Activated CD4-positive, alpha-beta T cell treated with anti-CD3 and anti-CD28 coated beads, Interleukin-10, Interleukin-2, amounts not matched to agents 100 ng/mL and 50 ng/mL, durations not matched to agents 16 hours and 8 hours (primary cell): ENCODE results near the gene RELA.
A peak's percentile ranks its signal among the peaks of the same experiment; 100 is the strongest.
"Not testable (repeated sequence)": the region's sequence is repeated elsewhere in the genome, so short reads cannot be mapped to it uniquely, and the experiment has no call there.

ENCODE experiments used
- DNase-seq: peaks from one replicate; pipeline ENCODE4 v3.0.0-alpha.2; 2020

RELA gene

DNA sequence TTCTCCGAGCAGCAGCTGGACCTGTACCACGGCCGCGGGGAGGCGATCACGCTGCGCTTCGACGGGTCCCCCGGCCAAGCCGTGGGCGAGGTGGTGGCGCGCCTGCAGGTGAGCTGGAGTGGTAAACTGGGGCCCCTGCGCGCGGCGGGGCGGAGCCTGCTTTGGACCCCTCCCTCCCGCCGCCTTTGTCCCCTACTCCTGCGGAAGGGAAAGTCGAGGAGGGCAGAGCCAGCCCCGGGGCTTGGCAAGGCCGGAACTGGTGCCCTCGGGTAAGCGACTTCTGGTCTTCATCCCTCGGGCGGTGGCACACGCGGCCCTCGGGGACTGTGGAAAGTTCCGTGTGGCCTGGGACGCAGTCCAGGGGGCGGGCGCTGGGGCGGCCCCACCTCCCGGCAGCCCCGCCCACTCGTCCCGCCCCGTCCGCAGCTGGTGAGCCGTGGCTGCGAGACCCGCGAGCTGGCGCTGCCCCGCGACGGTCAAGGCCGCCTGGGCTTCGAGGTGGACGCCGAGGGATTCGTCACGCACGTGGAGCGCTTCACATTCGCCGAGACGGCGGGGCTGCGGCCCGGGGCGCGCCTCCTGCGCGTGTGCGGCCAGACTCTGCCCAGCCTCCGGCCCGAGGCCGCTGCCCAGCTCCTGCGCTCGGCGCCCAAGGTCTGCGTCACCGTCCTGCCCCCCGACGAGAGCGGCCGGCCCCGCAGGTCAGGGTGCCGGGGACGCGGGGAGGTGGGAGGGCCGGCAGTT is 15.6 kb downstream of the RELA start:
- no peak for DNase-seq

DNA sequence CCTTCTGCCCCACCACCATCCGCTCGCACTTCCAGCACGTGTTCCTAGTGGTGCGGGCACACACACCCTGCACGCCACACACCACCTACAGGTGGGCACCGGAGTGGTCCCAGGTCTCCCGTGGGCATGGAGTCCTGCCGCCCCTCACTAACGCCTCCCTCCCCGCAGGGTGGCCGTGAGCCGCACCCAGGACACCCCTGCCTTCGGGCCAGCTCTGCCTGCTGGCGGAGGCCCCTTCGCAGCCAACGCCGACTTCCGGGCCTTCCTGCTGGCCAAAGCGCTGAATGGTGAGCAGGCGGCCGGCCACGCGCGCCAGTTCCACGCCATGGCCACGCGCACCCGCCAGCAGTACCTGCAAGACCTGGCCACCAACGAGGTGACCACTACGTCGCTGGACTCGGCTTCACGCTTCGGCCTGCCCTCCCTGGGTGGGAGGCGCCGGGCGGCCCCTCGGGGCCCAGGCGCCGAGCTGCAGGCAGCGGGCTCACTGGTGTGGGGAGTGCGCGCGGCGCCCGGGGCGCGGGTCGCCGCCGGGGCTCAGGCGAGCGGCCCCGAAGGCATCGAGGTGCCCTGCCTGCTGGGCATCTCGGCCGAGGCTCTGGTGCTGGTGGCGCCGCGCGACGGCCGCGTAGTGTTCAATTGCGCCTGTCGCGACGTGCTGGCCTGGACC is 16.3 kb downstream of the RELA start:
- no peak for DNase-seq

DNA sequence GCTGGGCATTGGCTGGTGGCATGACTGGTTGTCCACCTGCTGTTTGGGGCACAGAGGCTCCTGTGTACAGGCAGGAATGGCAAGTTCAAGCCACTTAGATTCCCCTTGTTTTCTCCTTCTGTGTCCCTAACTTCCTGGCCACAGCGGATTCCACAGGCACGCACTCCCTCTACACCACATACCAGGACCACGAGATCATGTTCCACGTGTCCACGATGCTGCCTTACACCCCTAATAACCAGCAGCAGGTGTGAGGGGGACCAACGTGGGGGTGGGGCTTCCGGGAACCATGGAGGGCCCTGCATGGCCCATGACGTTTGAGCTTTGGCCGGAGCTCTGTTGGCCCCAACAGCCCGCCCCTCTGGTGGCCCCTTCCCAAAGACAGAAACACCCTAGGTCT is 17.0 kb downstream of the RELA start:
- no peak for DNase-seq

DNA sequence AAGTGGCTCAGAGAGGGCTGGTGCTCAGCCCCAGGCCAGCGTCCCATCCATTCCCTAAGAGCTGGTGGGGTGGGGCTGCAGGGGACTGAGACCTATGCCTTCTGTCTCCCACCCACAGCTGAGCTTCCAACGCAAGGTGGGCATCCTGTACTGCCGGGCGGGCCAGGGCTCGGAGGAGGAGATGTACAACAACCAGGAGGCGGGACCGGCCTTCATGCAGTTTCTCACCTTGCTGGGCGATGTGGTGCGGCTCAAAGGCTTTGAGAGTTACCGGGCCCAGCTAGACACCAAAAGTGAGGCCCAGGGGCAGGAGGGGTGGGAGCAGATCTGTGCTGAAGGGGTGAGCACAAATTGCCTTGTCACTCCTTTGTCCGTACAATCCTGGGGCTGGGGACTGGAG is 17.9 kb downstream of the RELA start:
- DNase-seq = no peak

DNA sequence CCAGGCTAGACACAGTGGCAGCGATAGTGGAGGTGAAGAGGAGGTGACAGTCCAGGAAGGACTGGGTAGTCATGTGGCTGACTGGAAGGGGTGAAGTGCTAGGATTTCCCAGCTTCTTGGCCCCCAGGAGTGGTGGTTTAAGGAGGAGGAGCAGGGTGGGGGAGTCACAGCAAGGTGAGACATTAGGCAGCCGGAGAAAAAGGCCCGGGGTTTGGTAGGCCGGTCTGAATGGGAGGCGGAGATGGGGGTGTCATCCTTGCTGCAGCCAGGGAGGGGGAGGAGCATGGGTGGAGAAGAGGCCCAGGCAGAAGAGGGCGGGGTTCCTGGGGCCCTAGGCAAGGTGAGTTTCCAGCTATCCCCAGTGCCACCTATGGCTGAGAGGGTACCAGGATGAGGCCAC is 18.7 kb downstream of the RELA start:
- DNase-seq = peak; percentile 30

DNA sequence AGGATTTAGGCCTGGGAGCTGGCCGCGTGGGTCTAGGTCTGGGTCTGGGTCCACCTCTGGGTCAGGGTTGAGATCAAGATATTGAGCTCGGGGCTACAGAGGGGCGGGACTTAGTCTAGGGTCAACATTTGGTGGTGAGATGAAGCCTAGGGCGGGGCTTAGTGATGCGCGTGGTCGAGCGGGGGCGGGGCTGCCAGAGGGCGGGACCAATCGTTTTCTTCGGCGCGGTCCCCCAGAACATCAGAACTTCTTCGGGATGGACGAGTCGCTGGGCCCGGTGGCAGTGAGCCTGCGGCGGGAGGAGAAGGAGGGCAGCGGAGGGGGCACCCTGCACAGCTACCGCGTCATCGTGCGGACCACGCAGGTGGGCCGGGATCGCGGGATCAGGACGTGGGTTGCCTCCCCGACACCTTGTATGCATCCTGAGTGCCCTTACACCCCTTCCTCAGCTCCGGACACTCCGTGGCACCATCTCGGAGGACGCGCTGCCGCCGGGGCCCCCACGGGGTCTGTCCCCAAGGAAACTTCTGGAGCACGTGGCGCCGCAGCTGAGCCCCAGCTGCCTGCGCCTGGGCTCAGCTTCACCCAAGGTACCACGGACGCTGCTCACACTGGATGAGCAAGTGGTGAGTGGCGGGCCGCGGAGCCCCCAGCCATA is 20.6 kb downstream of the RELA start:
- DNase-seq = no peak

DNA sequence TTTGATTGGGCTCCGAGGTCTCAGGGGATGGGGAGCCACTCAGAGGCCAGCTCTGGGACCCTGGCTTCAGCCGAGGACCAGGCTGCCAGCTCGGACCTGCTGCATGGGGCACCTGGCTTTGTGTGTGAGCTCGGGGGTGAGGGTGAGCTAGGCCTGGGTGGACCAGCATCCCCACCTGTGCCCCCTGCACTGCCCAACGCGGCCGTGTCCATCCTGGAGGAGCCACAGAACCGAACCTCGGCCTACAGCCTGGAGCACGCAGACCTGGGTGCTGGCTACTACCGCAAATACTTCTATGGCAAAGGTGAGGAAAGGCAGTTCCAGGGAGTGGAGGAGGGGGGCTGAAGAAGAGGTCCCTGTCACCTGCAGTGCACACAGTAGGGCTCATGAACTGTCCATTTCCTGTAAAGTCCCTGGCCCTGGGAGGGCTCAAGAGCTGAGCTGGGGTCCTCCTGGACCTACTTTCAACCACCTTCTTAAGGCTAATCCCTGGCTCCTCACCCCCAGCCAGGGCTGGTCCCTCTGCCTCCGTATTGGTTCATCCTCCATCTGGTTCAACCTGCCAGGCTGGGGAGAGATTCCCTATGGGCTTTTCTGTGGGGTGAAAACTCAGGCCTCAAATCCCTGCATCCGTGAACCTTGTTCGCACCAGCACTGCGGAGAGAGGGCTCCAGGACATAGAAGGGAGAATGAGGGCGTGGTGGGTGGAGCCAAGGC is 21.3 kb downstream of the RELA start:
- no peak for DNase-seq

DNA sequence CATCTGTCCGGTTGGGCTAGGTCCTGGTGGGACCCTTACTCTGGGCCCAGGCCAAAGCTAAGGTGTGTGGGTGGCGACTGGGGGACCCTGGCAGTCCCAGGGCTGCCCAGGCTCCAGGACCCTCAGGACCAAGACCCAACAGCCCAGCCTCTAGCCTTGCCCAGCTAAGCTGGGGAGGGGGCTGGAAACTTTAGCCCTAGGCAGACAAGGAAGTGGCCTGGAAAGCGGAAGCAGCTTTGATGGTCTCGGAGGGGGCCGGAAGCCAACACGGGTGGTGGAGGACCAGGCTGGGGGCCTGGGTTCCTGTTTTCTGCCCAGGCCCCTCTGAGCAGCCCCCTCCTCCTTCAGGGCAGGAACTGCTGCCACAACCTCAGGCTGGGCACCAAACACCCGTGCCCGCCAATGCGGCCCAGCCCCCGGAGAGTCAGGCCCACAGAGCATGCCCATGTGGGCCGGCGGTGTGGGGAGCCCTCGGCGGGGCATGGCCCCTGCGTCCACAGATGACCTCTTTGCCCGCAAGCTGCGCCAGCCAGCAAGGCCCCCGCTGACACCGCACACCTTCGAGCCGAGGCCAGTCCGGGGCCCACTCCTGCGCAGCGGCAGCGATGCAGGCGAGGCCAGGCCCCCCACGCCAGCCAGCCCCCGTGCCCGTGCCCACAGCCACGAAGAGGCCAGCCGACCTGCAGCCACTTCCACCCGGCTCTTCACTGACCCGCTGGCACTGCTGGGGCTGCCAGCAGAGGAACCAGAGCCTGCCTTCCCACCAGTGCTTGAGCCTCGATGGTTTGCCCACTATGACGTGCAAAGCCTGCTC is 22.0 kb downstream of the RELA start:
- DNase-seq = peak; percentile 44

DNA sequence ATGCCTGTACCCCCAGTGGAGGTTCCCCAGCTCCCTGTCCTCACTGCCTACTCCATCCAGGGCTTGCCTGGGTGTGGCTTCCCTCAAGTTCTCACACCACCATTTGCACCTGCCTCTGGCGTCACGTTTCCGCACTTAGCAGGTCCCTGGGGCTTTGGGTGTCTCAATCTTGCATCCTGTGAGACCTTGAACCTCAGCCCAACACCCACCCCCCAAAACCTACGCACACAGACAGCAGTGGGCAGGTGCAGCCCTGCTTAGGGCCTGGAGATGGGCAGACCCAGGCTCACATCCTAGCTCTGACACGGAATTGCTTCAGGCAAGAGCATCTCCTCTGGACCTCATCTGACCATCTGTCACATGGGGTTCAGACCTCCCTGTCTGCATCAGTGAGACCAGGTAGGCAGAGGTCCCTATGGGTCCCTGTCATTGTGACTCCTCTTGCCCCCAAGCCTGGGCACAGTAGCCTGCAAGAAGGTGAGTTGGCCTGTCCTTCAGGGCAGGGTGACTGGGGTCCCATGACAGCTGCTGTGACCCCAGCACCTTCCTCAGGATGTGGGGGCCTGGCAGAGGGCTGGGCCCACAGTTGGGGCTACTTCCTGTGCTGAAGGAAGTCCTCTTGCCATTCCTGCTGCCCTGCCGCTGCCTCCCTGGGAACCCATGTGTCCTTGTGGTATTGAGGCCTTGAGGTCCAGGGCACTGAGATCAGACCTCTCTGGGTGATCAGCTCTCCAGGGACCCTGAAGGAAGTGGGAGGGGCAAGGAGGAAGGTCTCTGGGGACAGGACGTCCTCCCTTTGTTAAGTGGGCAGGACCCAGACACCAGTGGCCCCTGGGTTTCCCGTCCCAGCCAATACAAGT is 22.9 kb downstream of the RELA start:
- peak; percentile 72 for DNase-seq

DNA sequence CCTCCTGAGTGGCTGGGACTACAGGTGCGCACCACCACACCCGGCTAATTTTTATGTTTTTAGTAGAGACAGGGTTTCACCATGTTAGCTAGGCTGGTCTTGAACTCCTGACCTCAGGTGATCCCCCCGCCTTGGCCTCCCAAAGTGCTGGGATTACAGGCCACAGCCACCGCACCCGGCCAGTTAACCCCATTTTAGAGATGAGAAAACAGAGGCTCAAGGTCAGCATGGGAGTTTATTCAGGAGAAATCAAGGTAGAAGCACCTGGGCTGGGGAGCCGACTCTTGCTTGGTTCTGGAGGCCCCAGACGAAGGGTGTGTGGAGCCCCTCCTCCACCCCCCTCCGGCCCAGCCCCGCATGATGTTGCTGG is 23.5 kb downstream of the RELA start:
- DNase-seq = not testable (repeated sequence)

DNA sequence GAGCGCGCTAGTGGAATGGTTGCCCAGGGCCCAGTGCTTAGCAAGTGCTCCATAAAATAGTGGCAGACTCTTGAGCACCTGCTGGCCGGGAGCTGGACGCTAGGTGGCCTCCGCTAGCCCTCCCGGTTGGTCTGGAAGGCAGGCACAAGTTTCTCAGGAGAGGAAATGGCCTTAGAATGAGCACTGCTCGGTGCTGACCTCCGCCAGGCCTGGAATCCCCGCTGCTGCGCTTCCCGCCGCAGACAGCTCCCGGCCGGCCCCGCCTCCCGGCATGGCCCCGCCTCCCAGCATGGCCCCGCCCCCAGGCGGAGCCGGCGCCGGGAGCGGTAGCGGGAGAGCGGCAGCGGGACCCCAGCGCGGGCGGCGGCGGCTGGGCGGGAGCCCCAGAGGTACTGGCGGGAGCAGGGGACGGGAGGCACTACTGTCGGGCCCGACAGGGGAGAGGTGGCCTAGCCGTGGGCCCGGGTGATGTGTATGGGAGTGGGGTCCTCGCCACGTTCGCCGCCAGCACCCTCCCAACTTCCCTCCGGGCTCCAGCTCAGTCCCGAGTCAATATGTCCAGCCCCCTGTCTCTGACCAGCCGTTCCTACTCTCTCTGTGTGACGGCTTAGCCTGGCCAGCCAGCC is 24.8 kb downstream of the RELA start, which contains the start of gene SIPA1:
SIPA1 (plus strand) TSS at position 308 of the 626 bp plus-strand sequence. CDS start 2,821 bp downstream, outside the sequence.
- peak; percentile 82 for DNase-seq

DNA sequence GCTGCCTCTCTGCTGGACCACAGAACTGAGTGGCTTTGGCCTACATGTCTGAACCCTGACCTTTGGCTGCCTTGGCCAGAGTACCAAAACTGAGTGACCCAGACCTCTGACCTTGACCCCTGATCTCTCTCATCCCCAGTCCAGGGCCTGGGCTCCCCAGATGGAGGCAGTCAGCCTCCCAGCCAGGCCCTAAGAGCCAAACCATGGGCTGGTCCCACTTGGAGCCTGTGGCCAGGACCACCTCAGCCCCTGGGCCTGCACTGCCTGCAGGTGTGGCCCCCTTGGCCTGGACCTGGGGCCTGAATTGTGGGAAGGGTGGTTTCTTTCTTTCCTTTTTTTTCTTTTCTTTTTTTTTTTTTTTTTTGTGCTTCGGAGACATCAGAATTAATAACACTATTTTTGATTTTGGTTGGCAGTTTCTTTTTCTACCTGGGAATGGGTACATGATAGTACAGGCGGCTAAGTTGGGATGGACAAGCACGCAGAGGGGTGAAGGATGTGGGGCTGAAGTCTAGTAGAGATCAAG is 25.6 kb downstream of the RELA start:
- no peak for DNase-seq

DNA sequence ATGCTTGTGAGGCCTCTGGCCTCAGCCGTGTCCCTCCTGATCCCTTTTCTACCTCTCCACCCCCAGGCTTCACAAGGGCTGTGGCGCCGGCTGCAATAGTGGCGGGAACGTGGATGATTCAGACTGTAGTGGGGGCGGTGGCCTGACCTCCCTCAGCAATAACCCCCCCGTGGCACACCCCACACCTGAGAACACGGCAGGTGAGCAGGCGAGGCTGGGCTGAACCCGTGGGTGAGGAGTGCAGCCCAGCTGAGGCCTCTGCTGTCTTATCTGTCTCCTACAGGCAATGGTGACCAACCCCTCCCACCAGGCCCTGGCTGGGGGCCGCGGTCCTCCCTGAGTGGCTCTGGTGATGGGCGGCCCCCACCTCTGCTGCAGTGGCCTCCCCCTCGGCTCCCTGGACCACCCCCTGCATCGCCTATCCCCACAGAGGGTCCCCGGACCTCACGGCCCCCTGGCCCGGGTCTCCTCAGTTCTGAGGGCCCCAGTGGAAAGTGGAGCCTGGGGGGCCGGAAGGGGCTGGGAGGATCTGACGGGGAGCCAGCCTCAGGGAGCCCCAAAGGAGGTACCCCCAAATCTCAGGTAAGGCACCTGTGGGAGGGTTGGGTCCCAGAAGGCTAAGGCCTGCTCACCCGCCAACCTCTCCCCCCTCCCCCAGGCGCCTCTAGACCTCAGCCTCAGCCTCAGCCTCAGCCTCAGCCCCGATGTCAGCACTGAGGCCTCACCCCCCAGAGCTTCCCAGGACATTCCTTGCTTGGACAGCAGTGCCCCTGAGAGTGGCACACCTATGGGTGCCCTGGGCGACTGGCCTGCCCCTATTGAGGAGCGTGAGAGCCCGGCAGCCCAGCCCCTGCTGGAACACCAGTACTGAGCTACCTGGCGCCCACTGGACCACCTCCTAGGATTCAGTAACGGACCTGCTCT is 26.3 kb downstream of the RELA start:
- DNase-seq = no peak

DNA sequence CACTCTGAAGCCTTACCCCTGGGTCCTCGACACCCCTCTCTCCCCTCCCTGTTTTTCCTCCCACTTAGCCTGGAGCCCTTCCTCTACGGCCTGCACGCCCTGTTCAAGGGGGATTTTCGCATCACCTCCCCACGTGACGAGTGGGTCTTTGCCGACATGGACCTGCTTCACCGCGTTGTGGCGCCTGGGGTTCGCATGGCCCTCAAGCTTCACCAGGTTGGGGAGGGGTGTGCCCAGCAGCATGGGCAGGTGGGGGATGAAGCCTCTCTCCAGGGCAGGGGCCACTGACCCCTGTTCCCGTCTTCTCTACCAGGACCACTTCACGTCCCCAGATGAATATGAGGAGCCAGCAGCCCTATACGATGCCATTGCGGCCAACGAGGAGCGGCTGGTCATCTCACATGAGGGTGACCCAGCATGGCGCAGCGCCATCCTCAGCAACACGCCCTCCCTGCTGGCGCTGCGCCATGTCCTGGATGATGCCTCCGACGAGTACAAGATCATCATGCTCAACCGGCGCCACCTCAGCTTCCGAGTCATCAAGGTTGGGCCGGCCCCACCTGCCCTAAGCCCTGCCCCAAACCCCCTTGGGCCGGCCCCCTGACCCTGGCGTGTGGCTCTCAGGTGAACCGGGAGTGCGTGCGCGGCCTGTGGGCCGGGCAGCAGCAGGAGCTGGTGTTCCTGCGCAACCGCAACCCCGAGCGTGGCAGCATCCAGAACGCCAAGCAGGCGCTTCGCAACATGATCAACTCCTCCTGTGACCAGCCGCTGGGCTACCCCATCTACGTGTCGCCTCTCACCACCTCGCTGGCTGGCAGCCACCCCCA is 27.6 kb downstream of the RELA start:
- no peak for DNase-seq

DNA sequence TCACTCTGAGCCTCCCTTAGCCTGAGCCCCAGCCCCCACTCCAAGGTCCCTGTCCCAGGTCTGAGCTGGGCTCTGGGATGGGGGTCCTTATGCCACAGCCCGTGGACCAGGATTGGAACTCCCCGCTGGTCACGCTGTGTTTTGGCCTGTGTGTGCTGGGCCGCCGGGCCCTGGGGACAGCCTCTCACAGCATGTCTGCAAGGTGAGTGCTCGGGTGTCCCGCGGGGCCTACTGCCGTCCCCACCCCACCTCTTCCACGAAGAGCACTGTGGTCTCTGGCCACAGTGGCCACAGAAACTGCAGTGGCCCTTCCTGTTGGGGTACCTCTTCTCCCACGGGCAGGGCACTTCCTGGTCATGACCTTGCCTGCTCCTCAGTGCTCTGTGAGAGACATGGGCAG is 28.3 kb downstream of the RELA start:
- no peak for DNase-seq

DNA sequence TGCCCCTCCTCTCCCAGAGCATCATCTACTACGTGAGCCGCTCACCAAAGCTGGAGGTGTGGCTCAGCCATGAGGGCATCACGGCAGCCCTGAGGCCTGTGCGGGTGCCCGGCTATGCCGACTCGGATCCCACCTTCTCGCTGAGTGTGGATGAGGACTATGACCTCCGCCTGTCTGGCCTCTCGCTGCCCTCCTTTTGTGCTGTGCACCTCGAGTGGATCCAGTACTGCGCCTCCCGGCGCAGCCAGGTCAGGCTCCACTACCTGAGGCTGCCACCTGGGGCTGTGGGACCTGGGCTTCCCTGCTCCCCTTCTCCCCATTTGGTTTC is 28.6 kb downstream of the RELA start:
- no peak for DNase-seq

DNA sequence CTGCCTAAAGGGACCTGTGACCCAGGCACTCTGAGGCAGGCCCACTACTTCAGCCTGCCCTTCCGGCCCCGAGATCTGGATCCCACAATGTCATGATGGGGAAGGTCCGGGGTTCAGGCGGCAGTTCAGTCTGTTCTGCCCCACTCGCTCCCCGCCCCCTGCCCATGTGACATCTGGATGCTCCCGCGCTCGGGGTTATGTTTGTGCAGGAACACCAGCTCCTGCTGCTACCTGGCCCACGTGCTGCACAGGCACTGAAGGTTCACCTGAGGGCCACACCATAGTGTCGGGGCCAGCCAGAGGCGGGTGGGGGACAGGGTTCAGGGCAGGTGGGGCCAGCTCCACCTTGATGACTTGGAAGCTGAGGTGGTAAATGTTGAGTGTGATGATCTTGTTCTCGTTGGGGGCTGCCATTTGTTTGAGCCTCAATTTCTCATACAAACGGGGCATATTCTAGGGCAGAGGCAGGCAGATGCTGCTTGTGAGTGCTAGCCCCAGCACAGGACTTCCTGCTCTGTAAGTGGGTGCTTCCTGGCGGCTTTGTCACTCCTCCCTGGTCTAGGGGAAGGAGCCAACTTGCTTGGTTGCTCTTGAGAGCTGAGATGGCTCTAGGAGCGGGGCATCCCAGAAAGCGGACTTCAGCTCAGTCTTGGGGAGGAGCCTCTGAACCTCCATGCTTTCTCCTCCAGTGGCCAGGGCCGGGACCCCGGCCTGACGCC is 29.2 kb downstream of the RELA start:
- no peak for DNase-seq

DNA sequence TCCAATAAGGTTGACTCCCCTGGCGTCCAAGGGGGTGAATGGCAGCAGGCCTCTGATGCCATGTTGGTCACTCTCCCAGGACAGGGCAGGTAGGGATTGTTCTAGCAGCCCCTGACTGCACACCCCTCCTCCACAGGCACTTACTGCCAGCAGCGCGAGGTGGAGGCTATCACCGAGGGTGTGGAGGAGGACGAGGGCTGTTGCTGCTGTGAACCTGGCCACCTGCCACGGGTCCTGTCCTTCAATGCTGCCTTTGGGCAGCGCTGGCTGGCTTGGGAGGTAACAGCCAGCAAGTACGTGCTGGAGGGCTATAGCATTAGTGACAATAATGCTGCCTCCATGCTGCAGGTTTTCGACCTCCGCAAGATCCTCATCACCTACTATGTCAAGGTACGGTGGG is 32.5 kb downstream of the RELA start:
- DNase-seq = no peak
